LNCaP clone FGC (cell line): Measurements from ENCODE around the gene SBK2.

Experiments
- DNase-seq: peaks from one replicate; pipeline ENCODE4 v3.0.0-alpha.2; 2011; ENCODE audit warnings: low read depth
- H3K4me3 ChIP-seq: 2 replicates; pipeline ENCODE4 v1.5.1; 2011; ENCODE audit warnings: mild to moderate bottlenecking, low read depth, low read length, control low read depth
- CTCF ChIP-seq: IDR thresholded peaks from 2 replicates; pipeline ENCODE4 v1.5.1; 2012; ENCODE audit warnings: mild to moderate bottlenecking; ENCODE audit not compliant: control insufficient read depth, insufficient read depth; ENCODE audit errors: extremely low read depth

The SBK2 gene

GRCh38 chr19:55552620-55553019 lies 15.7 kb upstream of the SBK2 start:
- TF ChIP-seq CTCF, result no peak
- H3K4me3 ChIP-seq, result no peak overlapping the region
- DNase-seq, result no peak

DNA sequence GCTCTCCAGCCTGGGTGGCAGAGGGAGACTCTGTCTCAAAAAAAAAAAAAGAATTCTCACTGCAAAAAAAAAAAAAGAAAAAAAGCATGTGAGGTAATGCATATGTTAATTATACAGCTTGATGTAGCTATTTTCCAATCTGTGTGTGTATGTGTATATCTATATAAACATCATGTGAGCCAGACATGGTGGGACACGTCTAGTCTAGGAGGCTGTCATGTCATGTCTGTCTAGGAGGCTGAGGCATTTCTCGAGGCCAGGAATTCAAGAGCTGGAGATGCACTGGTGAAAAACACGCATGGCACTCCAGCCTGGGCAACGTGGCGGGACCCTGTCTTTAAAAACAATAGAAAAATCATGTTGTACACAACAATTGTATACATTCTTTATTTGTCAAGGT lies 15.3 kb upstream of the SBK2 start:
- no peak for TF ChIP-seq CTCF
- no peak overlapping the region for H3K4me3 ChIP-seq
- no peak for DNase-seq

DNA sequence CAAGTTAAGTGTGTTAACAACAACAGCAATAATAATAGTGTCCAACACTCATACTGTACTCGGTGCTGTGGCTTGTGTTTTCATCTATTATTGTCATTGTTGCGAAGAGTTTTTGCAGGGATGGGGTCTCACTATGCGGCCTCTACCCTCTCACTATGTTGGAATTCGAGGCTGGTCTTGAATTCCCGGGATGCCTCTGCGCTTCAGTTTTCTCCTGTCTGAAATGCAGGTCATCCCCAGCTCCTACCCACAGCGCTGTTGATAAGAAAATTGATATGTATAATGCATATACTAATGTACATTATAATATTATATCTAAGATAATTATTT lies 13.4 kb upstream of the SBK2 start:
- no peak for TF ChIP-seq CTCF
- H3K4me3 ChIP-seq, result no peak overlapping the region
- no peak for DNase-seq

GRCh38 chr19:55549500-55550320 lies 12.8 kb upstream of the SBK2 start:
- no peak for TF ChIP-seq CTCF
- no peak for DNase-seq
- no peak overlapping the region for H3K4me3 ChIP-seq

DNA sequence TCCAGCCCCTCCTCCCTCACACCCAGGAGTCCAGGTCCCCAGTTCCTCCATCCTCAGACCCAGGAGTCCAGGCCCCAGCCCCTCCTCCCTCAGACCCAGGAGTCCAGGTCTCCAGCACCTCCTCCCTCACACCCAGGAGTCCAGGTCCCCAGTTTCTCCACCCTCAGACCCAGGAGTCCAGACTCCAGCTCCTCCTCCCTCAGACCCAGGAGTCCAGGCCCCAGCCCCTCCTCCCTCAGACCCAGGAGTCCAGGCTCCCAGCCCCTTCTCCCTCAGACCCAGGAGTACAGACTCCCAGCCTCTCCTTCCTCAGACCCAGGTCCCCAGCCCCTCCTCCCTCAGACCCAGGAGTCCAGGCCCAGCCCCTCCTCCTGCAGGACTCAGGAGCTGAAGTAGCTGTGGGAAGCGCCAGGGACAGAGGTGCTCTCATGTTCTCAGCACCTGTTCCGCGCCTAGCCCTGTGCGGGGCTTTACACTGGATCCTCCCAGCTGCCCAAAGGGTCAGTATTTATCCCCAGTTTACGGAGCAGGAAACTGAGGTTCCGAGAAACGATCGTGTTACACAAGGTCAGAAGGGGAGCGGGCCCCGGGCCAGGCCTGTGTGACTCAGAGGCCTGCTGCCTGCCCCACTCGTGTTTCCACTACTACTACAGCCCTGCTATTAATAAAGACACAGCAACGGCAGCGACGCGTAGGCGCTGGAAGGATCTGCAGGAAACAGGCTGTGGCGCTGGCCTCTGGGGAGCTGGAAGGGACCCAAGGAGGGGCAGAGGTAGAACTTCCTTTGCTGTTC lies 10.1 kb upstream of the SBK2 start:
- no peak for DNase-seq
- TF ChIP-seq CTCF, result no peak
- H3K4me3 ChIP-seq, result no peak overlapping the region

DNA sequence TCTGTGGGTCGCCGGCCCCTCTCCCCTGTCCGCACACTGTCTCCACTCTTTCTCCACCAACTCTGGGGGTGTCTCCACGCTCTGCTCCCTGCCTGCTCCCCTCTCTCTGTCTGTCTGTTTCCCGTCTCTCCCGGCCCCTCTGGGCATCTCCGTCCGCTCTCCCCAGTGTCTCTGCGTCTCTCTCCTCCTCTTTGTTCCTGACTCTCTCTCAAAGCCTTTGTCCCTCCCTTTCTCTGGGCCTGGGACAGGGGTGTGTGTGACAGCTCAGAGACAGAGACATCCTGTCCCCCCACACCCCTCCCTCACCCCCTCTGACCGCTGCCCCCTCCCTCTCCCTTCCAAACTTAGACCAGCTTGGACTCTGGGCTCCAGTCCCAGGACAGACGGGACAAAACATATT lies 9.1 kb upstream of the SBK2 start:
- no peak for DNase-seq
- H3K4me3 ChIP-seq, result no peak overlapping the region
- no peak for TF ChIP-seq CTCF
